ENCODE data around the gene CCDC190.
A peak's percentile ranks its signal among the peaks of the same experiment; 100 is the strongest.
"Not testable (repeated sequence)": the region's sequence is repeated elsewhere in the genome, so short reads cannot be mapped to it uniquely, and the experiment has no call there.

The CCDC190 gene

DNA sequence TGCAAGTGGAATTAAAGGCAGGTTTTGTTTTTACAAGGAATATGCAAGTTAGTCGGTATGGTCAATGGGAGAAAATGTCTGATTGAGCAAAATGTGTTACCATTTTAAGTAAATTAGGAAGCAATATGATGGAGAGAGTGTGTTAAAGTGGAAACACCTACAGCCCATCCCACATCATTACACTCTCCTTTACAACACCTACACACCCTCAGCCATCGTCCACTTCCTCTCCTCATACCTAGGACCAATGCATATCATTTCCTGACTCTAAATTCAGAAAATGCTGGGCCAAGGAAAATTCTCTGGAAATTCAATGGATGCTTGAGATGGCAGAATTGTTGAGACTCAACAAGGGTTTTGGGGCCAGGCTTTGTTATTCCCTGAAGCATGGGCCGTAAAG is 16.4 kb upstream of the CCDC190 start:
- DNase-seq (ENCODE audit: low read depth) = no peak

DNA sequence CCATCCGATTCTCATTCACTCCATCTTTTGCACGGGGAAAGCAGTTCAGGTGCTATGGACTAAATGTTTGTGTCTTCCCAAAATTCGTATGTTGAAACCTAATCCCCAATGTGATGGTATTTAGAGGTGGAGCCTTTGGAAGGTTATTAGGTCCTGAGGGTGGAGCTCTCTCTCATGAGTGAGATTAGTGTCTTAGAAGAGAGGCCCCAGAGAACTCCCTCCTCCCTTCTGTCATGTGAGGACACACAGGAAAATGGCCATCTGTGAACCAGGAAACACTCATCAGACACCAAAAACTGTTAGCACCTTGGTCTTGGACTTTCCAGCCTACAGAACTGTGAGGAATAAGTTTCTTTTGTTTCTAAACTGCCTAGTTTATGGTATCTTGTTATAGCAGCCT is 15.8 kb upstream of the CCDC190 start:
- DNase-seq (ENCODE audit: low read depth) = no peak

DNA sequence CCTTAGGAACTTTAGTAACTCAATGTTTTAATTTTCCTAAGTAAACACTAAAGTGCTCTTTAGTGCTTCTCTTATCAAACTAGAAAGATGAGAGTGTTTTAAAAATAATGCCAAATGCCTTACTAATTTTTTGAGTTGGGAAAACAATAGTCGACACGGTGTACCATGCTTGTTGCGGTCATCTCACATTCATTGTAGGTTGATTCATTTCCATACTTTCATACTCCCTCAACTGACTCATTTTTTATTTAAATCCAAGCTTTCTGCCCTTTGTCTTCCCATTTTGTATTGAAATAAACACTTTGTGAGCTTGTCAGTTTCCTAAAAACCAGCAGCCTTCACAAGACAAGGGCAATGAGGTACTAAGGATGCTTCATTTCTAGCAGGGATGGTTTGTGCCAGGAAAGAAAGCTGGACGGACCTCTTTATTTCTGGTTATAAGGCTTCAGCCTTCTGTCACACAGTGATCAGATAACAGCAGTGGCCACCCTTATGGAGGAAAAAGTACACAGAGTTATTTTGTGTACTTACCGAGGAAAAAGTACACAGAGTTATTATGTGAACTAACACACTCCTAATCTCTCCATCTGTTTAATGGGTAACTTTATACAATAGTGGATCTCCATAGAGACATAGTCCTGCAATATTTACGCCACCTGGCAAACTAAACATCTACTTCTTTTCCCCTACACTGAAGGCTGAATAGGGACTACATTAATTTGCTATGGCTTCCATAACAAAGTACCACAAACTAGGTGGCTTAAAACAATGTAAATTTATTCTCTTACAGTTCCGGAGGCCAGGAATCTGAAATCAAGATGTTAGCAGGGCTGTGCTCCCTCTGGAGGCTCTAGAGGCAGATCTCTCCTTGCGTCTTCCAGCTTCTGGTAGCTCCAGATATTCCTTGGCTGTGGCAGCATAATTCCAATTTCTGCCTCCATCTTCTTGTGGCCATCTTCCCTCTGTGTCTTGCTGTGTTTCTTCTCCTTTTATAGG is 13.0 kb upstream of the CCDC190 start:
- no peak for DNase-seq (ENCODE audit: low read depth)

DNA sequence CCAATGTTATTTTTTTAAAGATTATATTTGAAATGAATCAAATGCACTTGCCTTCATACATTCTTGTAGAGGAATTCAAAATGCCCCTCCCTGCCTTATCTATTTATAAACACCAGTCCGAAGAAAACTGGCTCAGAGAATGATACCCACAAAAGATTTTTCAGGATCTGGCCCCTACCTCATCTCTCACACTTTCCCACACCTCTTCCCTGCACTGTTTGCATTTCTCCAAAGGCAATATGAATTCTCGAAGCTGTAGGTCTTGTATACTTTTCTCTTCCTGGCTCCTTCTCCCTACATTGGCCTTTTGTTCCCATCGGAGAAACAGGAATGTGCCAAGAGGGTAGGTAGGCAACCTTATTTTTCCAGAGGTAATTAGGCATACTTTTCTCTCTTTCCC is 12.0 kb upstream of the CCDC190 start:
- DNase-seq (ENCODE audit: low read depth) = no peak

GRCh38 chr1:162871417-162871816 is 10.4 kb upstream of the CCDC190 start:
- DNase-seq (ENCODE audit: low read depth) = not testable (repeated sequence)

- DNase-seq (ENCODE audit: low read depth) = no peak
Observed at GRCh38 chr1:162868972-162869371, 8.0 kb upstream of the CCDC190 start.

- no peak for DNase-seq (ENCODE audit: low read depth)
Observed at GRCh38 chr1:162861625-162862024, 650 bp upstream of the CCDC190 start.

GRCh38 chr1:162859191-162859590 is 1.8 kb downstream of the CCDC190 start:
- DNase-seq (ENCODE audit: low read depth) = no peak

- DNase-seq (ENCODE audit: low read depth) = no peak
Observed at GRCh38 chr1:162857850-162858249, 3.1 kb downstream of the CCDC190 start.

DNA sequence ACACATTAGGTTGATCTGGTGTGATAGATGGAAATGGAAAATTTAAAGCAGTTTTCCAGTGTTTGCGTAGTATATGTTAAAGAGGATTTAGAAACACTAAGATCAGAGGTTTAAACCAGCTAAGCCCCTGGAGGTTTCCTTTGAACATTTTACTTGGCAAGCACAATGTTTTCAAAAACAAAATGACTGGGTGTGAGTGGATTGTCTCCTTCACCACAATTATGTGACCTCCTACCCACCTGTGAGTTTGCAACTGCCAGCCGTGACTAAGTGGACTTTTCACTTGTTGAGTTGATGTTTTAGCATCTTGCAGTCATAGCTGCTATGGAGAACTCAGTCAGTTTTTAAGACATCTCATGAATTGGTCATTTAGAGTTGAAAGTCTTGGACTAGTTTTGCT is 4.7 kb downstream of the CCDC190 start:
- no peak for DNase-seq (ENCODE audit: low read depth)

DNA sequence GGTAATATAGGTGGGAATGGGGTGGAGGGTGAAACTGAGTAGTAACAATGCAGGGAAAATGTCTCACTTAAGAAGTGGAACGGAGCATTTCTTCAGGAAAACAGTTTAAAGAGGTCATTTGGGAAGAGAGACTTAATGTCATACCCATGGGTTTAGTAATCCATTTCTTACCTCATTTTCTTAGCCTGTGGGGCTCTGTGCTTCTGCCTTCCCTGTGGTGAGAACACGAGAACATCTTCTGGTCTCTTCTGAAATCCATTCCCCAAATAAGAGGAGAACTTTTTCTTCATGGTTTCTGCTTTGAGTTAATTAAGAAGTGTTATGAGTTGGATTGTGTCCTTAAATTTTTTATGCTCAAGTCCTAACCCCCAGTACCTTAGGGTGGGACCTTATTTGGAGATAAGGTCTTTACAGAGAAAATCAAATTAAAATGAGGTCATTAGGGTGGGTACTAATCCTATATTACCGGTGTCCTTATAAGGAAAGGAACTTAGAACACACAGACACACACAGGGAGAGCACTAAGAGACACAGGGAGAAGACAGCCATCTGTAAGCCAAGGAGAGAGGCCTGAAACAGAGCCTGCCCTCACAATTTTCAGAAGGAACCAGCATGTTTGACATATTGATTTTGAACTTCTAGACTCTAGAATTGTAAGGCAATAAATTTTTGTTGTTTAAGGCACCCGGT is 5.4 kb downstream of the CCDC190 start:
- no peak for DNase-seq (ENCODE audit: low read depth)

GRCh38 chr1:162854245-162854882 is 6.6 kb downstream of the CCDC190 start:
- DNase-seq (ENCODE audit: low read depth) = peak; percentile 23

- no peak for DNase-seq (ENCODE audit: low read depth)
Observed at GRCh38 chr1:162851341-162851740, 9.6 kb downstream of the CCDC190 start.

GRCh38 chr1:162849711-162850110 is 11.3 kb downstream of the CCDC190 start:
- DNase-seq (ENCODE audit: low read depth) = no peak

GRCh38 chr1:162847839-162848453 is 13.0 kb downstream of the CCDC190 start:
- DNase-seq (ENCODE audit: low read depth) = peak; percentile 52

- no peak for DNase-seq (ENCODE audit: low read depth)
Observed at GRCh38 chr1:162846256-162847212, 14.4 kb downstream of the CCDC190 start.

DNA sequence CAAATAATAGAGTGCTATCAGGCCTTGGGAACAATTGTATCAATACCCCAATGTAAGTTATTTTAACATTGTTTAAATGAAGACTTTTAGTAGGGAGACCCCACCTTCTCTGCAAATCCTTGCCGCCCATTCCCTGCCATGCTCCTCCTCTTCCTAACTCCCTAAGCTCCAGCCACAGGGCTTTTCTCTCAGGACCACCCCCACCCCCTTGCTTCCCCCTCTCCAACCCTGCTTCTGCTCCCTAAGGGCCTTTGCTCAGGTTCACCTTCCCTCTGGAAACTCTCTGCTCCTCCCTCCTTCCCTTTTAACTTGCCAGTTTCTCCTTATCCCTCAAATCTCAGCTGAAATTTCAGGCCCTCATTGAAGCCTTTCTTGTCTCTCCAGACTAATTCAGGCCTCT is 16.8 kb downstream of the CCDC190 start:
- DNase-seq (ENCODE audit: low read depth) = no peak

- no peak for DNase-seq (ENCODE audit: low read depth)
Observed at GRCh38 chr1:162840250-162840839, 20.6 kb downstream of the CCDC190 start.

DNA sequence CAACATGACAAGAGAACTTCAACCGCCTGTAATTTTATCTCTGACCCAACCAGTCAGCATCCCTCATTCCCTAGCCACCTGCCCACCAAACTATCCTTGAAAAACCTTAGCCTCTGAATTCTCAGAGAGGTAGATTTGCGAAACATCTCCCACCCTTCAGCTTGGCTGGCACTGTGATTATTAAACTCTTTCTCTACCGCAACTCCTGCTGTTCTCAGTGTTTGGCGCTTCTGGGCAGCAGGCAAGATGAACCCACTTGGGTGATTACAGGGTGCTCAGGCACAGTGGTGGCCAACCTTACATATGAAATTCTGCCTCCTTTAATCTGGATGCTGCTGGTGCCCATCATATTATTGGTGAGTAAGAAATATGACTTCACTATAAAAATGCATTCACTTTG is 22.1 kb downstream of the CCDC190 start:
- DNase-seq (ENCODE audit: low read depth) = no peak

GRCh38 chr1:162835157-162835899 is 25.6 kb downstream of the CCDC190 start:
- DNase-seq (ENCODE audit: low read depth) = no peak

Measured in activated T-cell treated with anti-CD3 and anti-CD28 coated beads for 48 hours (primary cell).